NCI-H146 (cell line): ENCODE measurements around the gene DLGAP1.
A peak's percentile ranks its signal among the peaks of the same experiment; 100 is the strongest.

Experiments used
- DNase-seq: peaks from one replicate; lab custom pipeline; 2025; lab: John Stamatoyannopoulos, UW

DLGAP1 gene

DNA sequence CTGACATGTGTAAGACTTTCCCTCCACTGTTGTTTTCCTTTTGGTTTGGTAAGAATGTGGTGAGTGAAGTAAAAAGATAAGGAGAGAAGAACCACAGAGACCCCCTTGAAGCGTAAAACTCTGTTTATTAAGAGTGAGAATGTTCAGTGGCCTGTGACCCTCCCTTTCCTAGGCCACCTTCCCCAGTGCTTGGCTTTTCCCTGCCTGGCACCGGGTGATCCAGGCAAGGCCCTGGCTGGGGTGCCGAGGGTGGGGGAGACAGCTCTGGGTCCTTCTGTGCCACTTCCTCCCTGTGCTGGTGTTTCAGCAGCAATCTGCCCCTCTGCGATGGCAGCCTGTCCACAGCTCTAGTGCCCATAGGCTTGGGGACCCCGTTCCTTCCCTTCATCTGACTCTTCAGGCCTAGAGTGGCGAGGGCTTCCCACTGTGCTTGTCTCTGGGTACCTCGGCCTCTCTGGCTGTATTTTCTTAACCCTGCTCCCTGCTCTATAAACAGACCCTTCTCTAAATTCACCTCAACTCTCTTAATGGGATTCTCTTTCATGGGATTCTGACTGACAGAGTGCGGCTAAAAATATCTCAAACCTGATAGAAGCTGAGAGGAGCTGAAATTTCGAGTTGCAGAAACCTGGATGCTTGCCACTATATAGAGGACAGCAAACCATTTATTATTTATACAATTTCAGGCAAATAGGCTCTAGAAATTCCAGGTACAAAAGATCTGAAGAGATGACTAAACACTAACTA, 461.0 kb downstream of the DLGAP1 start:
- no peak for DNase-seq

DNA sequence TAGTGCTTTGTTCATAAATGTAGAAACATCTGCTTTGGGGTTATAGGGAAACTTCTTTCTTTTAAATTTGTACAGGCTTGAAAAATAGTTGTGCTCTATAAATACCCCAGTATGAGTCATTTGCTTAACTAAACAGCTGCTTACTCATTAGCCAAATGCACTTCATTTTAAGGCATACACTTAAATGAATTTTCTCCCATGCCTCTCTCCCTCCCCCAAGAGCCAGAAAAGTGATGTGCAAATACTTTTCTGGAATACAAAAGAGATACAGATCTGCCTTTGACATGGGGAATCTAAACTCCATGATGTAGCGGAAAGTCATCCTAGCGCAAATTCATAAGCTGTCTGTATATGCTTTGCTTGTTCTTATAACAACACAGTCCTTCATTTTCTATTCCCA, 469.4 kb downstream of the DLGAP1 start:
- DNase-seq: no peak

DNA sequence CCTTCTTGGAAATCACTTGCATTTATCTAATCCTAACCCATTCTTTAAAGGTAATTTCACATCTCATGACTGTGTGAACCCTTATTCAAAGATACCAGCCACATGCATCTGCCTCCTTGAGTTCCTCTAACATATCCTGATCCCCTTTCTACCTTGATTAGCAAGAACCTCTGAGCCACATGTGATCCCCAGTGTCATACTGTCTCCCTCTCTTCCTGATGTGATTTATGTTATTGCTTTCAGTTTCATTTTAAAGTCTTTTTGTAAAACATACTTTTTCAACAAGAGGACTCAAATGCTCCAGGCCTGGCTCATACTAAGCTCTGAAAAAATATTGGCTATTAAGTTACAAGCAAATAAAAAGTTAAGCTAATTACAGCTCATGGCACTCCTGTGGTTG, 470.1 kb downstream of the DLGAP1 start:
- DNase-seq: no peak

DNA sequence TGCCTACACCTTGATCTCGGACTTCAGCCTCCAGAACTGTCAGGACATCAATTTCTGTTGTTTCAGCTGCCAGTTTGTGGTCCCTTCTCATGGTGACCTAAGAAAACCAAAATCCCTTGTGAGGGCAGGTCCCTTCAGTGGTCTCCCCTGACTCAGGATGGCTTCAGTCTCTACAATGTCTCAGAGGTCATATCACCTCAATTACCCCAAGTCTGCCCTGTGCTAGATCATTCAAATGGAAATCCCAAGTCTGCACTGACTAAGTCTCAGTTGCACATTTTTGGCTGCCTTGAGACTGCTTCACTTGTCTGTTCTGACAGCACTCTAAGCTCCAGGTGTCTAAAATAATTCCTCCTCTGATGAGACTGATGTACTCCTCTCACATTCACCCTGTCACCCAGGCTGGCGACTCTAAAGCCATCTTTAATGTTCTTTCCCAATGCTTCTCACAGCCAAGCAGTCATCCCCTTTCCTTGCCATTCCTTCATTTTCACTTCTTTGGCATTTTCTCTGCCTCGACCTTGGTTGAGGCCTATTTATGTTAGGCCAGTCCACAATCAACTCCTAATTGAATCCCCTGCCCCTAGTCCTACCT, 470.8 kb downstream of the DLGAP1 start:
- DNase-seq: no peak

DNA sequence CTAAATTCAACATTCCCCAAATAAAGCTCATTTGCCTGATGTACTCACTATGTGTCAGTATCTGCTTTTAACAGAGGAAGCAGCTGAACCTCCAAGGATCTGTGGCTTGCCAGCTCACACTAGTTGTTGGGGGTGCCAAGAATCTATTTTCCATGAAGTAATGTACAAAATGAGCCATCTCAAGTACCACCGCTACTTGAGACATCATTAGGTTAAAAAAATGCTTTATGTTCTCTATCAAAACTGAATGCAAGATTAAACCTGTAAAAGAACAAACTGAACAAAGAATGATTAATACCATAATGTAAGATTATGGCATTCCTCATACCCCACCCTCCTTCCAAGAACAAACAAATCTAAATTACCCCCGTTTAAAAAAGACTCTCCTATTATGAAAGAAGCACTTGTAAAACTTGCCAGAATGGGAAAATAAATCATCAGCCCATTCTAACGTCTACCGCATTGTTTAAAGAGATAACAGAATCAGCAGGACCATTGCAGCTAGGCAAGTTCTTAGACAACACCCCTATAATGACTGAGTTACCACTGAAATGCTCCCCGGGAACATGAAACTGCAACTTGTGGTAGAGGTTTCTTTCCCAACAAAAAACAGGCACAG, 471.6 kb downstream of the DLGAP1 start:
- DNase-seq: peak; percentile 69

DNA sequence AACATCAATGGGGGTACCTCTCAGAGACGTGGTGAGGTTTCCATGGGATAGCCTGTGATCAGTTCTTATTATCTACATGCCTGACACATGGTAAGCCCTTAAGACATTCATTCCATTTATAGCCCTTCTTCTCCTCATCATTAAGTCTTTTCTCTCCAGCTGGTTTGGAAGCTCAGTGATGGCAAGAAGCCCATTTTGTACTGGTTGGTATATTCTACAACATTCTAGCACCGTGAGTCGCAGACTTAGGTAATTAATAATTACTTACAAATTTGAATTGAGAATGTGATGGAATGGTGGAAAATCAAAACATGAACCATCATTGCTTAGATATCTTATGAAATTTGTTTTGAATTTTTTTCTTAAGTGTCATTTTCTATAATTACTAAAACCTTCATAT, 472.6 kb downstream of the DLGAP1 start:
- DNase-seq: no peak

DNA sequence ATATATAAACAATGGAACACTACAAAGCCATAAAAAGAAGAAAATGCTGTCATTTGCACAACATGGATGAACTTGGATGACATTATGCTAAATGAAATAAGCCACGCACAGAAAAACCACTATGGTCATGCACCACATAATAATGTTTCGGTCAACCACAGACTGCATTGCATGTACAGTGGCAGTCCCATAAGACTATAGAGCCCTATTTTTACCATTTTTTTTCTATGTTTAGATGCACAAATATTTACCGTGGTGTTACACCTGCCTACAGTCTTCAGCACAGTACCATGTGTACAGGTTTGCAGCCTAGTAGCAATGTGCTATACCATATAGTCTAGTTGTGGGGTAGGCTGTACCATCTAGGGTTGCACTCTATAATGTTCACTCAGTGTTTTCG, 476.1 kb downstream of the DLGAP1 start:
- DNase-seq: no peak

DNA sequence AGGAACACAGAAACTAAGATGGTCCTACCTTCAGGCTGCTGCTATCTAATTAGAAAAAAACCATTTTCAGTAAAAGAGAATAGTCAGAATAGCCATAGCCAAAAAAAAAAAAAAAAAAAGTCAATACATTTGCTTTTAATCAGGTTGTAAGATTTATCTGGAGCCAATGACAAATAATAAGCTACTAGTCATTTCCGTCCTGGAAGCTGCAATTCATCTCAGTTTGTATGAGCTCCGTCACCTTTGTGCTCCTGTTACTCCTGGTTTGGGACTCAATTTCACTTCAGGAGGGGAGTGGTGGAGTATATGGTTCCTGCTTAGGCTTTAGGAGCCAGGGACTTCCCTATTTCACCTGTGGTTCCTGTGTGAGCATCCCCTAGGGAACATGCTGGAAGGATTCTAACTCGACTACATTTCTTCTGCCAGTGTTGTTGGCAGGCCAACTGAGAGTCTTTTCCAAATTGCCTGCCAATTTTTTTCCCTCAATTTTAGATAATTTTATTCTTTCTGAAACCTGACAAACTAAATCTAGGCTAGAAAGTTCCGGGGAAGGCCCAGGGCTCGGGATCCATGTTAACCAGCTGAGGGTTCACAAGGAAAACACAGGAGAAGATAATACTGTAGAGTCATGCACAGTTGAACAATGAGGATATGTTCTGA, 481.8 kb downstream of the DLGAP1 start:
- no peak for DNase-seq

DNA sequence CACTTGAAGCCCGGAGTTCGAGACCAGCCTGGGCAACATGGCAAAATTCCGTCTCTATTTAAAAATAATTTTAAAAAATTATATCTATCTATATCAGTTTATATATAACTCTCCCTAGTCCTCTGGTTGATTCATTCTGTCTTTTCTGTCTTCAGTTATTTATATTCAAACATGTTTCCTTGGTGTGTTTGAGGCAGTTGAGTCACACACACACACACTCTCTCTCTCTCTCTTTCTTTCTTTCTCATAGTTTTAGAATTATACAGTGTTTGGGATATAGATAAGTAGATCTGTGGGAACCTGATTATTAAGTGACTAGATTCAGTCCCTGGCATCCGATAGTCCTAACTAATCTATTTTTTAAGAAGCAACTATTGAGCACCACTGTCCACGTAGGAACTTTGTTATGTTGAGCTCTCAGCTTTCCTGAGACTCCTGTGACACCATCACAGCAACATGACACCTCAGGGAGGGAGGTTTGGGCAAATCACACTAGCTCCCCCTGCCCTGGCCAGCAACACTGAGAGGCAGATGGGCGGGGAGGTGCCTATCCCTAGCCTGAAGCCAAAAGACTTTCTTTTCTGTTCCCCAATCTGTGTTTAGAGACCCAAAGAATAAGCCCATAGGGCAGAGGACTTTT, 482.7 kb downstream of the DLGAP1 start:
- peak; percentile 28 for DNase-seq

DNA sequence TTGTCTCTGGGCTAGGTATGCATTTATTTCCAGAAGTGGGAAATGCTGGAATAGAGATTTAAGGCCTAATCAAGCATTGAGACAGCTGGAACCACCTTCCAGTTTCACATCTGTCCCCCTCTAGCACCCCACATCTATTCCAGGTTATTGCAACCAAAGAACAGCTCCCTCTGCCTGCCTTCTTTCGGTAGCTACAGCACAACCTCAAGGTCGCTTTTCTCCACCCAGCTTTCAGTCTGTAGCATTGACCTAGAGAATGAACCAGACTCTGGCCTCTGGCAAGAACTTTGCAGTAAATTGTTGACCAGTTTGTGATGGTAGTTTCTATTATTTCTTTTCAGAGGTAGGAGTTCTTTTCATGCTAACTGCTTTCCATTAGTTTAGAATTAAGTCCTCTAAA, 484.2 kb downstream of the DLGAP1 start:
- DNase-seq: no peak

DNA sequence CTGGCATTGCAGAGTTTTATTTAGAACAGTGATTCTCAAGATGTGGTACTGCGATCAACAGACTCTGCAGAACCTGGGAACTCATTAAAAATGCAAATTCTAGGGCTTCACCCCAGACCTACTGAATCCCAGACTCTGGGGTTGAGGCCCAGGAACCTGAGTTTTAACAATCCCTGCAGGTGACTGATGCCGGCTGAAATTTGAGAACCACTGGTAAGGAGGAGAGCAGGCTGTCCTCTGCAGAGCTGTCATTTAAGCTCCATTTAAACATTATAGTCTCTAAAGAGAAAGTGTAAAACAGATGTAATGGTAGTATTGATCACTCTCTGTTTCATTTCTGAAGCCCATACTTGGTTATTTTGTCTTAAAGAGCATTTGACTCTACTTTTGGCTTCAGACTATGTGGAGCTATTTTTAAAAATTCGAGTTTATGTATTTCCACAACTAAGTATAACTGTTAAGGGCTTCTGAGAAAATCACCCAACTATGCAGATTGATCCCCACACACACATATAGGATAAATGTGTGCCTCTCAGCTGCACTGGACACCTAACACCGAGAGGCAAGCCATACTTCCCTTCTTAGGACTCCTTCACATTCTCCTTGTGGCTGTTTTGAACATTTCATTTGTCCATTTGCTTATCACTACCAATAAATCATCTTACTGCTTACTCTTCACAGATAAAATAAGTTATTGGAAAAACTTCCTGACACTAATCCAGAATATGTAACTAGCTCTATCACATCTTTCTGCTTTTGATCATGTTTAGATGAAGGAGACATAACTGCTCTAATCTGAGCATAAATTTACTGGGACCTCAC, 487.5 kb downstream of the DLGAP1 start:
- peak; percentile 39 for DNase-seq

DNA sequence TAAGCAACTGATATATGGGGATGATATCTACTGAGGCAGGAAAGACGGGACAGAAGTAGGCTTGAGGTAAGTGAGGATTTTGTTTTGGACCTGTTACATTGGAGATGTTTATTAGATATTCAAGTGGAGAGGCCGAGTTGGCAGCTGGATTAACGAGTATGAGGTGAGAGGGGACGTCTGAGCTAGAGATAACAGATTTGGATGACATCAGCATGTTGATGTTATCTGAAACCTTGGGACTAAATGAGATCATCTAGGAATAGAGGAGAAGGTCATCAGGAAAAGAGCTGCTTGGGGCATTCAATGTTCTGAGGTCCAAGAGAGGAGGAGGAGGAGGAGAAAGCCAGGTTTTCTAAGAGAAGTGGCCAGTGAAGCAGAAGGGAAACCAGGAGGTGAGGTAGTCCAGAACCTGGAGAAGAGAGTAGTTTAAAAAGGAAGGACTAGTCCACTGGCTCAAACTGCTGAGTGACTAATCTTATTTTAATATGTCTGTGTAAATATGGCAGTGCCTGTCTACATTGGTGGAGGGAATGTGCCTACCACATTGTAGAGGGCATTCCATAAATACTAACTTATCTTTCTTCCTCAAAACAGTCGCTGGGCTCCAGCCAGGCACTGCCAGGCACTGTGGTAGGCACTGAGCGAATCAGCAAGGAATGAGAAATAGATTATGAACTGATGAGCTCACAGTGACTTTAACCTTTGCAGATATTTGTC, 488.3 kb downstream of the DLGAP1 start:
- peak; percentile 52 for DNase-seq

DNA sequence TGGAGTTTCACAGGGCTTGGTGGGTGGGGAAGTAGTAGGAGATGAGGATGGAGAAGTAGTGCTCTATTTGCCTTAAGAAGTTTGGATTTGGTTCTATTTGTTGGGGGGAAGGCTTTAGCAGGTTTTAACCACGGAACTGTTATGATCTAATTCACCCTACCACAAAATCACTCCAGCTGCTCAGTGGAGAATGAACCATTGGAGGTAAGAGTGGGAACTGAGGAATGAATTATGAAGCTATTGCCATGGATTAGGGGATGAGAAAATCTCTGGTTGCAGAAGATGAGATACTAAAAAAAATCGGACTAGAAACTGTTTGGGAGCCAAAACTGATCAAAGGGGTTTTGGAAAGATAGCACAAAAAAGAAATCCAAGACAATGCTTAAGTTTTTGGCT, 488.9 kb downstream of the DLGAP1 start:
- no peak for DNase-seq

DNA sequence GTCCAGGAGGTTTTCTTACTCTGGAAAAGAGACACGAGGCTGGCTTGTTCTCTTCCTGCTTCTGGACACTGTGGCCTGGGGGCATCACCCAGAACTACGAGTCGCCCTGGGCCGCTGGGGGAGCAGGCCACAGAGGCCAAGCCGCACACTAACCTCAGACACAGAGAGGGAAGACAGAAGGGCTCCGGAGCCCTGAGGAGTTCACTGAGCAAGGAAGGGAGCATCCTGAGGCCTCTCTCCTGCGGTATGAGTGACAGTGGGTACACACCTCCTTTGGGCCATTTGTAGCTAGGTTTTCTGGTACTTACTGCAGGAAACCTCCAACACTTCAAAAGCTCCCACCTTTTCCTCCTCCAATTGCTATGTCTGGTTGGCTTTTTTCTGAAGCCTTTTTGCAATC, 494.1 kb downstream of the DLGAP1 start:
- DNase-seq: no peak

DNA sequence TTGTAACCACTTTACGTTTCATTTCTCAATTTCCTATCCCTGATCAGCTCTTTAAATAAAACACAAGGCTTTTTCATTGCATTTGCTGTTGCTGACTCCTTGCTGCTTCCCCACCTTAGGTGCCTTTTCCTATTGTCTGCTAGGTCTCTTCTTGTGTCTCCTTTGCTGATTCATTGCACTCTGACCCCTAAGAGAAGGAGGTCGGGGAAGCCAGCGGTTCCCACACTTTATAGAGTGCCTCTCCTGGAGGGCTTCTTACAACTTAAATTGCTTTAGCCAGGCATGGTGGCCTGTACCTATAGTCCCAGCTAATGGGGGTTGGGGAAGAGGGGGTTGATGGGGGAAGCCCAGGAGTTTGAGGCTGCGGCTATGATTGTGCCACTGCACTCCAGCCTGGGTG, 495.0 kb downstream of the DLGAP1 start:
- DNase-seq: no peak

DNA sequence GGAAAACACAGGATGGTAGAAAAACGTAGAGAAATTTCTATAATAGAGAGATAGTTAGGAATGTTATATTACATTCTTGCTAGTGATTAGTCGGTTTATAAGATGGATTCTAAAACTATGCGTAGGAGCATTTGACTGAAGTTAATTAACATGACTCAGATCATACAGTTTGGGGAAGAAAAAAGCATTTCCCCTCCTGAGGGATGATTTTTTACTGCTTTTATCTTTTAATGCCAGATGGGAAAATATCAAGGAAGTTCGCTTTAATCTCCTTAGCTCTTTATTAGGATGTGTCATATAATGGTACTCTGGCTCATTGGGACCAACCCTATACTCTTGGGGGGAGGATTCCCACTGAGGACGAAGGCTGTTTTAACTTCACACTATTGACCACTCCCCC, 503.1 kb downstream of the DLGAP1 start:
- no peak for DNase-seq

DNA sequence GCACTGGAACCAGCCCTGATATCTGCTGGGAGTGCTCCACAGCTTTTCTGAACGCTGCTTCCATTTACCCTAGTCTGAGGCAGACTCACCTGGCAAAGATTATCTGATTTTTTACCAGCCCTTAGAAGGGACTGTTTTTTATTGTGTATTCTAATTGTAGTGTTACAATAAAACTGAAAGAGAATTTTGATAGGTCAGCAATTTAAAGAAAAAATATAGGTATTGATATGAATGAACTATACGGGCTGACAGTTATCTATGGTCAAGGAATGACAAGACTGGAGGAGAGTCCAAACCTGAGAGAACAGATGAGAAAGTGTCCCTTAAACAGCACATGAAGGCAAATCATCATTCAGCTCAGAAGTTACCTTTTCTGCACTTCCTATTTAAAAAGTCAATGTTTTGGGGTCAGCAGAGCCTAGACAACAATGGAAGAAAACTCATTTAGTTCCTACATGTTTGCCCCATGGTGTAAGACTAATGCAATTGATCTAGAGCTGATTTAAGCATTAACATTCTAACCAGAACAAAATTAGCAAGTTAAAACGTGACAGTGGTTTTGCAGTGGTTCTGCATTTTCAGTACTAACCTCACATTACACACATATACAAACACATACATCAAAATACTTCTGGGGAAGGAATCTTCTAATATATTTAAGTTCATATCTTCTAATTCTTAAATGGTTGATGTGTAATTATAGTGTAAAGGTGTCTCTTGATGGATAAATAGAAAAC, 504.3 kb downstream of the DLGAP1 start:
- DNase-seq: no peak

DNA sequence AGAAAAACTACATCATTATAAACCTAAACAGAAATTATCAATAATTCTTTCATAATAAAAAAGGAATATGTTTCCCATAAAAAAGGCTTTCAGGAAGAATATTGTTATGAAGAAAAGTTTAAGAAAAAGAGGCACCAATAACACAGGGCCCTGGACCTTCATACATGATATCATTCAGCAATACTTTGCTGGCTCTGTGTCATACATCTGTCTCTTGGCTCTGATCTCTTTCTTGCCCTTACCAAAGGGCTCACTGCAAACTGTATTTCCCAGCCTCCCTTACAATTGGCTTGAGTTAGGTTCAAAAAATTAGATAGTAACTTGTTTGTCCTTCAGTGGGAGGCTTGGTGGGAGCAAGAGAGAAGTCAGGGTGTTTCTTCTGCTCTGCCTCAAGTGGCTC, 506.1 kb downstream of the DLGAP1 start:
- no peak for DNase-seq

DNA sequence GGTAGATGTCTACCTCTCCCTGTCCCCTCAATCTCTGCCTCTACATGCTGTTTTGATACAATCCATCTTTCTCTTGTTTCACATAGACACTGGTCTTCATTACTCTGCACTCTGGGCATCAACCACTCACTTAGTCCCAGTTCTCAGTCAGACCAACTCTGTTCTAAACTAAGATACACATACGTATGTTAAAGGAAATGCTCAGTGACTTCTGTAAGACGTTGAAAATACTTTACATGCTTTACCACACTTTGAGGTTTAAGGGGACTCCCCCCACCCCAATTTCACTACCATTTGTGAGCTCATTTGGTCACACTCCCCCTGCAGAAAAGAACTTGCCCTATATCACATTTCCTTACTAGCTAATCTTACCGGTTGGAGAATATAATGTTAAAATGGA, 507.7 kb downstream of the DLGAP1 start:
- no peak for DNase-seq

DNA sequence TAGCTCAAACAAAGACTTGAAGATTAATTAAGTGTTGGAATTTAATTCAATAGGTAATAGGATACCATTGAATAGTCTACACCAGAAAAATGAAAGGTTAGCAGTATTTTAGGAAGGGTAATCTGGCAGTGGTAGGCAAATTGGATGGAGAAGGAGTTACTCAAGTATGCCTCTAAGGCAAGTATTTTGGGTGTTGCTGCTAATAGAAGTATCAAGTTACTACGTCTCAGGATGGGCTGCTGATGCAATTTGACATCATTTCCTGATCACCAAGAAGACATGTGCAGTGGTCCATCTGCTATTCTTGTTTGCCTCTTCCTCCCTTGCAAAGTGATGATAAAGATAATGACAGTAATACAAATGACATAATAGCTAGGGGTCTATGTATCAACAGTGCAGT, 519.8 kb downstream of the DLGAP1 start:
- DNase-seq: no peak
